Peyer's patch (tissue), 4 donors: Measurements from ENCODE around the gene LMF1. TPM values are rescaled to one million over a fixed set of nuclear protein-coding genes. Genes with fewer than 3 reads are reported as not detected.

Experiments
- DNase-seq, 3 donors: peaks; one replicate each; pipeline ENCODE4 v3.0.0-alpha.2; 2017 to 2019
- H3K27ac ChIP-seq, 4 donors: fragments of 200-600 bp; sonication (generic); one replicate each; pipeline ENCODE4 v1.5.1; 2016 to 2019
- H3K27me3 ChIP-seq, 2 donors: fragments of 200-600 bp; sonication (generic); one replicate each; pipeline ENCODE4 v1.5.1; 2019
- H3K36me3 ChIP-seq, 3 donors: fragments of 200-600 bp; sonication (generic); one replicate each; pipeline ENCODE4 v1.5.1; 2016 to 2019
- H3K4me1 ChIP-seq, 4 donors: fragments of 200-600 bp; sonication (generic); one replicate each; pipeline ENCODE4 v1.5.1; 2016 to 2019
- H3K4me3 ChIP-seq, 4 donors: fragments of 200-600 bp; sonication (generic); 1 replicate in 3 of 4; 2 replicates in 1 of 4; pipeline ENCODE4 v1.5.1; 2016 to 2019; ENCODE audit warnings: mild to moderate bottlenecking in 1 of 4
- H3K9me3 ChIP-seq, 4 donors: fragments of 200-600 bp; sonication (generic); one replicate each; pipeline ENCODE4 v1.5.1; 2016 to 2019; ENCODE audit warnings: mild to moderate bottlenecking in 1 of 4
- POLR2A ChIP-seq, 2 donors: fragments of 450-650 bp; IDR thresholded peaks; one replicate each; pipeline ENCODE4 v1.5.1; 2017; ENCODE audit warnings: antibody characterized with exemption in 2 of 2, mild to moderate bottlenecking in 2 of 2, moderate library complexity in 2 of 2
- total RNA-seq, 4 donors: library from RNA; depleted of rRNA; stranded (reverse); fragments of >200 nt; gene quantifications; one replicate each; pipeline ENCODE4 v1.1.0, GENCODE V29; 2016
- TF ChIP-seq, protein P1 (sequence below), 6 experiments: fragments of 450-650 bp in 4 of 6; fragments of 200-600 bp in 2 of 6; sonication (generic) in 1 of 6; IDR thresholded peaks; one replicate each; pipeline ENCODE4 v1.5.1; 2017 to 2019; ENCODE audit warnings: antibody characterized with exemption in 6 of 6, mild to moderate bottlenecking in 3 of 6, moderate library complexity in 1 of 6

Gene LMF1
- total RNA-seq, 4 donors from 2014 or later: 16.3 to 85.4 (median 54.6) TPM

DNA sequence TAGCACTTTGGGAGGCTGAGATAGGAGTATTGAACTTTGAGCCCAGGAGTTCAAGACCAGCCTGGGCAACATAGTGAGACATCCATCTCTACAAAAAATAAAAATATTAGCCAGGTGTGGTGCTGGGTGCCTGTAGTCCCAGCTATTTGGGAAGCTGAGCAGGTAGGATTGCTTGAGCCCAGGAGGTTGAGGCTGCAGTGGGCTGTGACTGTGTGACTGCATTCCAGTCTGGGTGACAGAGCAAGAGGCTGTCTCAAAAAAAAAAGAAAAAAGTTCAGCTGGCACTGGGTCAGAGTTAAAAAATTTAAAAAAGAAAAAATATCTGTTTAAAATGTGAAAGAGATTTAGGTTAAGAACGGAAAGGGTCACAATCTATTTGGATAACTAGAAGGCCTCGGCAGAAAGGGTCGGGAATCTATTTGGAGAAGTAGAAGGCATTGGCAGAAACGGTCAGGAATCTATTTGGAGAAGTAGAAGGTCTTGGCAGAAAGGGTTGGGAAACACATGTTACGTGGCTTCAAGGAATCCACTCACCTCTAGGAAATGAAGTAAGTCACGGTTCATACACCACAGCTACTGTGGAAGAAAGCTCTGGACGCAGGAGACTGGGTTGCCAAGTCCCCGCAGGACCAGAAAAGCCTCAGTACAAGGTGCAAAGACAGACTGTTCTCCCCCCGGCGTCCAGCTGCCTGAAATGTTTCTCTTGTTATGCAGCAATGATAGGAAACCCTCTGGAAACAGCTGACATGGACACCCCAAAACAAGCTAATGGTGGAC, 25.3 kb downstream of the LMF1 start:
- no peaks in the 10 kb centered on the region for H3K27me3 ChIP-seq
- H3K27ac ChIP-seq: no peak overlapping the region
- no peak overlapping the region for H3K4me3 ChIP-seq
- H3K9me3 ChIP-seq: peaks cover 0 to 8% (median 2%) of the 10 kb centered on the region in 4 donors
- TF ChIP-seq POLR2A (IDR thresholded peaks at IDR 0.05): no peak
- TF ChIP-seq, protein P1, sequence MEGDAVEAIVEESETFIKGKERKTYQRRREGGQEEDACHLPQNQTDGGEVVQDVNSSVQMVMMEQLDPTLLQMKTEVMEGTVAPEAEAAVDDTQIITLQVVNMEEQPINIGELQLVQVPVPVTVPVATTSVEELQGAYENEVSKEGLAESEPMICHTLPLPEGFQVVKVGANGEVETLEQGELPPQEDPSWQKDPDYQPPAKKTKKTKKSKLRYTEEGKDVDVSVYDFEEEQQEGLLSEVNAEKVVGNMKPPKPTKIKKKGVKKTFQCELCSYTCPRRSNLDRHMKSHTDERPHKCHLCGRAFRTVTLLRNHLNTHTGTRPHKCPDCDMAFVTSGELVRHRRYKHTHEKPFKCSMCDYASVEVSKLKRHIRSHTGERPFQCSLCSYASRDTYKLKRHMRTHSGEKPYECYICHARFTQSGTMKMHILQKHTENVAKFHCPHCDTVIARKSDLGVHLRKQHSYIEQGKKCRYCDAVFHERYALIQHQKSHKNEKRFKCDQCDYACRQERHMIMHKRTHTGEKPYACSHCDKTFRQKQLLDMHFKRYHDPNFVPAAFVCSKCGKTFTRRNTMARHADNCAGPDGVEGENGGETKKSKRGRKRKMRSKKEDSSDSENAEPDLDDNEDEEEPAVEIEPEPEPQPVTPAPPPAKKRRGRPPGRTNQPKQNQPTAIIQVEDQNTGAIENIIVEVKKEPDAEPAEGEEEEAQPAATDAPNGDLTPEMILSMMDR (IDR thresholded peaks at IDR 0.05): no peak
- no peaks in the 10 kb centered on the region for H3K4me1 ChIP-seq
- no peak for DNase-seq
- H3K36me3 ChIP-seq: peaks cover 0 to 13% (median 0%) of the 10 kb centered on the region in 3 donors

DNA sequence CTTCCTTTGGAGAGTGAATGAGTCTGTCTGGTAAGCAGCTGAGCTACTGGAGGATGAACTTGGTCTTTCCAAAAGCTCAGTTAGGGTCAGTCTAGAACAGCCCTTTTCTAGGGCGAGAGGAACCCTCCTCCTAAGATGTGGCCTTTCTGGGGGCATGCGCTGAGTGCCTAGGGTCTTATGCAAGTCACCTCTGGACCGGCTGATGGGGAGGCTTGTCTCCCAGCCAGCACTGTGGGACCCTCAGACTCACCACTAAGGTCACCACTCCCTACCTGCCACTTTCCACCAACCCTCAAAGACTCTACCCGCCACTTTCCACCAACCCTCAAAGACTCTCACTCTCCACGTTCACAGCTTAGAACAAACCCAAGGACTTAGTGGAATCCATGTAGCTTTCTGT, 26.8 kb downstream of the LMF1 start:
- H3K4me3 ChIP-seq: no peak overlapping the region
- no peaks in the 10 kb centered on the region for H3K4me1 ChIP-seq
- H3K27me3 ChIP-seq: no peaks in the 10 kb centered on the region
- H3K9me3 ChIP-seq: peaks cover 0 to 8% (median 2%) of the 10 kb centered on the region in 4 donors
- TF ChIP-seq POLR2A (IDR thresholded peaks at IDR 0.05): no peak
- TF ChIP-seq, protein P1 (IDR thresholded peaks at IDR 0.05): no peak
- H3K27ac ChIP-seq: no peak overlapping the region
- no peak for DNase-seq
- peaks cover 0 to 13% (median 0%) of the 10 kb centered on the region in 3 donors for H3K36me3 ChIP-seq

DNA sequence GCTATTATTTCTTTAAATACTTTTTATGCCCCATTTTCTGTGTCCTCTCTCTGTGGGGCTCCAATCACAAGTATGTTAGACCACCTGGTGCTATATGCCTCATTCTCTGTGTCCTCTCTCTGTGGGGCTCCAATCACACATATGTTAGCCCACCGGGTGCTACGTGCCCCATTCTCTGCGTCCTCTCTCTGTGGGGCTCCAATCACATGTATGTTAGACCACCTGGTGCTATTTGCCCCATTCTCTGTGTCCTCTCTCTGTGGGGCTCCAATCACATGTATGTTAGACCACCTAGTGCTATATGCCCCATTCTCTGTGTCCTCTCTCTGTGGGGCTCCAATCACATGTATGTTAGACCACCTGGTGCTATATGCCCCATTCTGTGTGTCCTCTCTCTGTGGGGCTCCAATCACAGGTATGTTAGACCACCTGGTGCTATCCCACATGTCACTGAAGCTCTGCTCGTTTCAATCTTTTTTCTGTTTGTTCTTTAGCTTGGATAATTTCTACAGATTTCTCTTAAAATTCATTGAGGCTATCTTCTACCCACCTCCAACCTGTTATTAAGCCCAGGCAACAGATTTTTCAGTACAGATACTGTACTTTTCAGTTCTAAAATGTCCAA, 28.2 kb downstream of the LMF1 start:
- TF ChIP-seq, protein P1 (IDR thresholded peaks at IDR 0.05): no peak
- no peak for TF ChIP-seq POLR2A (IDR thresholded peaks at IDR 0.05)
- Histone ChIP-seq H3K4me3 (no peak overlapping the region), H3K36me3 (peaks cover 0 to 13% (median 0%) of the 10 kb centered on the region in 3 donors), H3K27me3 (no peaks in the 10 kb centered on the region), H3K9me3 (peaks cover 0 to 8% (median 2%) of the 10 kb centered on the region in 4 donors), H3K27ac (no peak overlapping the region), H3K4me1 (no peaks in the 10 kb centered on the region)
- no peak for DNase-seq

DNA sequence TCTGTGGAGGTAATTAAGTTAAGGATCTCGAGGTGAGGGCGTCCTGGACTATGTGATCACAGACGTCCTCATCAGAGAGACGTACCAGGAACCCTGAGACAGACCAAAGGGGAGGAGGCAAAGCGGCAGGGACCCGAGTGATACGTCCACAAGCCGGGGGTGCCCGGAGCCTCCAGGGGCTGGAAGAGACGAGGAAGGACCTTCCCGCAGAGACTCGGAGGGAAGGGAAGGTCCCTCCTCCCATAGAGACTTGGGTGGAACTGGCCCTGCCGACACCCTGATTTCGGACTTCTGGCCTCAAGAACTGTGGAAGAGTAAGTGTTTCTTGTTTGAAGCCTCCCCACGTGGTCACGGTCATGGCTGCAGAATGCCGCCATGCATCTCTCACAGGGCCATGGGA, 30.8 kb downstream of the LMF1 start:
- Histone ChIP-seq H3K4me3 (no peak overlapping the region), H3K4me1 (no peaks in the 10 kb centered on the region), H3K9me3 (peaks cover 0 to 8% (median 2%) of the 10 kb centered on the region in 4 donors), H3K27me3 (no peaks in the 10 kb centered on the region), H3K27ac (no peak overlapping the region), H3K36me3 (peaks cover 0 to 8% (median 0%) of the 10 kb centered on the region in 3 donors)
- DNase-seq: no peak
- no peak for TF ChIP-seq POLR2A (IDR thresholded peaks at IDR 0.05)
- TF ChIP-seq, protein P1 (IDR thresholded peaks at IDR 0.05): no peak

DNA sequence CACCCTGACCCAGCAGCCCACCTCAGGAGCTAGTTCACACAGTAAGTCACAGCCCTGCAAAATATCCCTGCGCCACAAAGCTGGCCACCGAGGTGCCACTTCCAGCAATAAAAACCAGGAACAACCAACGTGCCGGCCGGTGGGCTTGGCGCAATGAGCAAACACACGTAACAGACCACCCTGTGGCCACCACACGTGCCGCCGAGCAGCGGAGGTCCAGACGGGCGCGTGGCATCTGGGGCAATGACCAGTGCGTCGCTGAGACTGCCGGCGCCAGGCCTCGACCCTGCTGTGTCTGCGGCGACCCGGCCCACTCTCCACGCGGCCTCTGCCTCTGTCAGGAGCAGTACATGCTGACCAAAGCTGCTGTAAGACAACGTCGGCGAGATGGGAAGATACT, 31.5 kb downstream of the LMF1 start:
- peaks cover 0 to 8% (median 2%) of the 10 kb centered on the region in 4 donors for H3K9me3 ChIP-seq
- H3K36me3 ChIP-seq: peaks cover 0 to 8% (median 0%) of the 10 kb centered on the region in 3 donors
- H3K27me3 ChIP-seq: no peaks in the 10 kb centered on the region
- no peak for TF ChIP-seq POLR2A (IDR thresholded peaks at IDR 0.05)
- TF ChIP-seq, protein P1 (IDR thresholded peaks at IDR 0.05): no peak
- DNase-seq: no peak
- no peak overlapping the region for H3K27ac ChIP-seq
- H3K4me3 ChIP-seq: no peak overlapping the region
- no peaks in the 10 kb centered on the region for H3K4me1 ChIP-seq
